Measurements from ENCODE around the gene NEDD4L.

DNA sequence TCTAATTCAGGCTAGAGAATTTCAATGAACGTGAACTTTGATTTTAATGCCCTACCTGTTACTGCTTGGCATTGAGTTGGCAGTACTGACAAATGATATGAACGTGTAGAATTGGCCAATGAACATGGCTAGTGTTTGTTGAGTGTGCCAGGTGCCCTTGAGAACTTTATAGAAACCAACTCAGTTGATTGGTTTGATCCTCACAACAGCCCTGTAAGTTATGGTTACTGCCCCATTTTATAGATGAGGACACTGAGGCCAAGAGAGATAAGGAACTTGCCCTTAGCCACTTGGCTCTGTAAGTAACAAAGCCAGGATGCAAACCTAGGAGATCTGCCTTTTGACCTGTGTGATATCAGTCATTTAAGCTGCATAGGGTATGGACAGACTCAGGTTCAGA is 275.7 kb downstream of the NEDD4L start:
- TF ChIP-seq YY1 (IDR thresholded peaks at IDR 0.05; ENCODE audit: insufficient read depth, insufficient read length), result no peak
- no peak for TF ChIP-seq ZNF274 (IDR thresholded peaks at IDR 0.05; ENCODE audit: low read depth, low read length)
- TF ChIP-seq SUZ12 (IDR thresholded peaks at IDR 0.05; ENCODE audit: extremely low read depth, insufficient read depth, insufficient read length), result no peak

Measured in NT2/D1 (cell line).